ENCODE measurements around the gene ACP2. TPM values are rescaled to one million over a fixed set of nuclear protein-coding genes. Genes with fewer than 3 reads are reported as not detected.
"Not testable (repeated sequence)": the region's sequence is repeated elsewhere in the genome, so short reads cannot be mapped to it uniquely, and the experiment has no call there.

The ACP2 gene
- total RNA-seq, 2 experiments from 2014 or later, result 16.8 to 17.2 TPM

- H3K9me3 Mint-ChIP-seq, result no peaks in the 10 kb centered on the region
- peaks cover 12% of the 10 kb centered on the region for H3K27me3 Mint-ChIP-seq
- POLR2A ChIA-PET, result no interaction called here
- Histone ChIP-seq H3K27ac (ENCODE audit: low read depth in 1 of 2, low read length in 2 of 2) (no peak overlapping the region), H3K4me1 (ENCODE audit: insufficient read depth, low read length) (peaks cover 7% of the 10 kb centered on the region), H3K4me3 (ENCODE audit: low read length) (no peak overlapping the region), H3K9me3 (ENCODE audit: control insufficient read depth in 1 of 2, insufficient read depth in 1 of 2, low read length in 2 of 2) (no peaks in the 10 kb centered on the region), H3K27me3 (ENCODE audit: control insufficient read depth in 1 of 2, insufficient read depth in 2 of 2, low read length in 2 of 2) (peaks cover 6 to 9% of the 10 kb centered on the region in 2 experiments), H3K36me3 (ENCODE audit: insufficient read depth, low read length) (no peaks in the 10 kb centered on the region)
- no peak for ATAC-seq (ENCODE audit: poor library complexity)
- DNase-seq, result no peak
- no peak overlapping the region for H3K27ac Mint-ChIP-seq
- CTCF ChIA-PET, result no interaction called here
- intact Hi-C loops (cut with DNase I, micrococcal nuclease), result no loop called here
- peaks cover under 1% of the 10 kb centered on the region for H3K4me1 Mint-ChIP-seq (ENCODE audit: low read depth)
- H3K4me3 Mint-ChIP-seq, result no peak overlapping the region
- no peaks in the 10 kb centered on the region for H3K36me3 Mint-ChIP-seq (ENCODE audit: low read depth)
- TF ChIP-seq CTCF (IDR thresholded peaks at IDR 0.05), result no peak
Measured at GRCh38 chr11:47192111-47192510, 56.5 kb downstream of the ACP2 start.

- intact Hi-C loops (cut with DNase I, micrococcal nuclease); H3K4me3 Mint-ChIP-seq; H3K9me3 Mint-ChIP-seq; H3K4me1 Mint-ChIP-seq (ENCODE audit: low read depth); H3K36me3 ChIP-seq (ENCODE audit: insufficient read depth, low read length); DNase-seq; H3K4me3 ChIP-seq (ENCODE audit: low read length); H3K27ac ChIP-seq (ENCODE audit: low read depth in 1 of 2, low read length in 2 of 2); H3K27ac Mint-ChIP-seq; H3K9me3 ChIP-seq (ENCODE audit: control insufficient read depth in 1 of 2, insufficient read depth in 1 of 2, low read length in 2 of 2); ATAC-seq (ENCODE audit: poor library complexity); H3K36me3 Mint-ChIP-seq (ENCODE audit: low read depth); CTCF ChIA-PET; POLR2A ChIA-PET: not testable (repeated sequence)
- Histone ChIP-seq H3K27me3 (ENCODE audit: control insufficient read depth in 1 of 2, insufficient read depth in 2 of 2, low read length in 2 of 2) (peaks cover 12 to 16% of the 10 kb centered on the region in 2 experiments), H3K4me1 (ENCODE audit: insufficient read depth, low read length) (peaks cover 15% of the 10 kb centered on the region)
- peaks cover 18% of the 10 kb centered on the region for H3K27me3 Mint-ChIP-seq
Measured at GRCh38 chr11:47191137-47191536, 57.5 kb downstream of the ACP2 start.

Other genes starting within 250 kb of the ACP2 start
- gene ARFGAP2, start 71.9 kb downstream of the ACP2 start, total RNA-seq, result 100 to 1,000 TPM; 161 to 174 TPM
- gene PACSIN3, start 62.4 kb downstream of the ACP2 start, total RNA-seq, result under 1 TPM in 1 of 2 experiments, not detected in 1; 0.27 TPM
- 10 to 100 TPM; 57.3 to 57.6 TPM for gene DDB2, start 33.8 kb downstream of the ACP2 start, total RNA-seq
- 1 to 10 TPM; 1.8 to 2.3 TPM for gene NR1H3, start 9.2 kb upstream of the ACP2 start, total RNA-seq
- gene MADD, start 21.3 kb upstream of the ACP2 start, total RNA-seq, result 100 to 1,000 TPM; 161 to 178 TPM
- not detected for gene MYBPC3, start 103.9 kb upstream of the ACP2 start, total RNA-seq
- 1 to 10 TPM; 4.9 to 5.9 TPM for gene SPI1, start 129.7 kb upstream of the ACP2 start, total RNA-seq
- 10 to 100 TPM; 36.6 to 39.2 TPM for gene SLC39A13, start 159.8 kb upstream of the ACP2 start, total RNA-seq
- gene PSMC3, start 177.6 kb upstream of the ACP2 start, total RNA-seq, result 10 to 100 TPM; 51.3 to 59.5 TPM
- under 1 TPM; 0.56 to 0.85 TPM for gene RAPSN, start 200.3 kb upstream of the ACP2 start, total RNA-seq